C4-2B (cell line): Measurements from ENCODE around the gene SASH1.

Experiments used
- H3K27ac ChIP-seq: fragments of 450-650 bp; 2 replicates; pipeline ENCODE4 v1.5.1; 2017
- ZFX ChIP-seq: fragments of 450-650 bp; IDR thresholded peaks from 2 replicates; pipeline ENCODE4 v1.6.1; 2017
- TF ChIP-seq, protein P1 (sequence below): fragments of 450-650 bp; conservative IDR thresholded peaks from 2 replicates; pipeline ENCODE4 v1.5.1; 2017; ENCODE audit warnings: mild to moderate bottlenecking

Gene SASH1

DNA sequence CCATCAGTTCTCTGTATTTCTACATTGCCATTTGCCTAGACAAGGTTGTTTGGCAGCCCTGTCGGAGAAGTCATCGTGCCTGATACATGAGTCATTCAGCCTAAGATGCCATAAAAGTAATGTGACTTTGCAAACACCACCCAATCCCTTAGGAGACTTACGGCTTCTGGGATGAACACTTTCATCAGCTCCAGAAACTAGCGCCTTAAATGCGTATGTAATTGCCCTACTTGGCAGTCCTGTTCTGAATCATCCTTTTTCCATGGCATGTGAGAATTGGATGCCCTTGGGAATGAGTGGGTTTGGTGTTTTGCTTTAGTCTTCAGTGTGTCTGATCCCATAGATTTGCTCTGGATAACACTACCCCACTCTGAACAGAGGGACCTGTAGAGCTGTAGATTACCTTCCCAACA lies 158.5 kb downstream of the SASH1 start:
- TF ChIP-seq, protein P1, sequence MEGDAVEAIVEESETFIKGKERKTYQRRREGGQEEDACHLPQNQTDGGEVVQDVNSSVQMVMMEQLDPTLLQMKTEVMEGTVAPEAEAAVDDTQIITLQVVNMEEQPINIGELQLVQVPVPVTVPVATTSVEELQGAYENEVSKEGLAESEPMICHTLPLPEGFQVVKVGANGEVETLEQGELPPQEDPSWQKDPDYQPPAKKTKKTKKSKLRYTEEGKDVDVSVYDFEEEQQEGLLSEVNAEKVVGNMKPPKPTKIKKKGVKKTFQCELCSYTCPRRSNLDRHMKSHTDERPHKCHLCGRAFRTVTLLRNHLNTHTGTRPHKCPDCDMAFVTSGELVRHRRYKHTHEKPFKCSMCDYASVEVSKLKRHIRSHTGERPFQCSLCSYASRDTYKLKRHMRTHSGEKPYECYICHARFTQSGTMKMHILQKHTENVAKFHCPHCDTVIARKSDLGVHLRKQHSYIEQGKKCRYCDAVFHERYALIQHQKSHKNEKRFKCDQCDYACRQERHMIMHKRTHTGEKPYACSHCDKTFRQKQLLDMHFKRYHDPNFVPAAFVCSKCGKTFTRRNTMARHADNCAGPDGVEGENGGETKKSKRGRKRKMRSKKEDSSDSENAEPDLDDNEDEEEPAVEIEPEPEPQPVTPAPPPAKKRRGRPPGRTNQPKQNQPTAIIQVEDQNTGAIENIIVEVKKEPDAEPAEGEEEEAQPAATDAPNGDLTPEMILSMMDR: no peak
- no peak for TF ChIP-seq ZFX
- H3K27ac ChIP-seq: no peak overlapping the region

DNA sequence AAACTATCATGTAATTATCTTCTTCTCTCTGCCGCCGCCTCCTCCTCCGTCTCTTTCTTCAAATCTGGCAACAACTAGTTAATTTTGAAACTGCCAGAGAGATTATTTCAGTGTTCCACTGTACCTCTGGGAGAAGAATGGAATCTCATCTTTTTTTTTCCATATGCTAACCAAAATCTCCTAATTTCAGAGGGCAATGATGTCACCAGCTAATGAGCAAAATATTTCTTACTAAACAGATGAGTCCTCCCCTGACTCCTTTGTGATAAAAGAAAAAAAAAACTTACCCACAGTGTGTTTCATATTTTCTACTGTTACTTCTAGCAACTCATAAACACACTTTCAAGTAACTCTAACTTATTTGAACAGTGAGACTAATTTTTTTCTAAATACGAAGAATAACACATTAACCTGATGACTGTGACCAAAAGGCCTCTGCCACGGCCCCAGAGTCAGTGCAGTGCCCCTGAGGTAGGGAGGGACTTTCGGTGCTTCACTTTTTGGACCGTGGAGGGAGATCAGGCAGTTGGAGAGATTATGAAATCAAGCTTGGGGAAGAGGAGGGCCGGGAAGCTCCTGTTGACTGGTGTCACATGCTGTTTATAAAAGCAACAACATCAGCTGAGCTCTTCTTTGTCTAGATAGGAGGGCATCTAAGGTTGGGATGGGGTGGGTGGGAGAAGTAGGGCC lies 159.6 kb downstream of the SASH1 start:
- TF ChIP-seq ZFX: no peak
- TF ChIP-seq, protein P1: no peak
- no peak overlapping the region for H3K27ac ChIP-seq

DNA sequence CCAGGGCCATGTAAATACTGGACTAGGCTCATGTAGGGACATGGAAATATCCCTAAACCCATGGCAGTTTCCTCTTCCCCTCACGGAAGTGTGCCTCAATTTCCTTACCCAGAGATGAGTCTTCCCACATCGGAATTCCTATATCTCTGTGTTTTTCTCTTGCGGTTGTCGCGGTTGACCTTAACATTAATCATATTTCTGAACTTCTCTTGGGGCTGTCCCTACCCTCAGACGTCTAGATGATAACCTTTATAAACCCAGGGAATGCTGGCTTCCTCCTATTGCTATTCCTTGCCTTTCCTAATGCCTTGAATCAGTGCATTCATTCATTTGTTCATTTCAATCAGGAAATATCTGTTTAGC lies 160.1 kb downstream of the SASH1 start:
- TF ChIP-seq, protein P1: no peak
- TF ChIP-seq ZFX: no peak
- H3K27ac ChIP-seq: no peak overlapping the region

DNA sequence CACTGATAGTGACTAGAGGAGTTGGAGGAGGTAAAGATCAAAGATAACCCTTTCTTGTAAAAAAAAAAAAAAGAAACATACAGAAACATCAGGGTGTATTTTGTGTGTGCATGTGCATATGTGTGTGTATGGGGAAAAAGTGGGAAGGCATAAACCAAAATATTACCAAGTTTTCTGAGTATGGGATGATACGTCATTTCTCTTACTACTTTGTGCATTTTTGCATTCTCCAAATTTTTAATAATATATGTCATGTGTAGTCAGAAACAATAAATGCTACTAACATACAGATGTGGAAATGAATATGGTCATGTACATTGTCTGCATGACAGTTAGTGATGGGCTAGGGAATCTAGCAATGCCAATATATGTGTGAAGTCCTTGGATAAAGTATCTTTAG lies 161.1 kb downstream of the SASH1 start:
- H3K27ac ChIP-seq: no peak overlapping the region
- TF ChIP-seq, protein P1: no peak
- TF ChIP-seq ZFX: no peak

DNA sequence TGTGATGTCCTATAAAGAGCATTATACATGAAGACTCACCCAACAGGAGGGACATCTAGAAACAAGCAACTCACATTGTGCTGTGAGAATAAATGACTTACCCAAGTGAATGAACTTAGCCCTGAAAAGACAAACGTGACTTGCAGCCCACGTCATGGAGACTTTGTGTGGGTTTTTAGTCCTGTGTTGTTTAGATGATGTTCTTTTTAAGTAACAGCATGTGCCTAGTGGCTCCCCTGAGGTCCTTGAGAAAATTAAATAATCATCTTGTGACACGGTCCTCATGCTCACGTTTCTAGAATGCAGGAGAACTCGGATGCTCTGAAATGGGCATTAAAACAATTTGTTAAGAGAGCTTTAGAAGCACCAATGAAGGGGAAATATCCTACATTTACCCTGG lies 165.1 kb downstream of the SASH1 start:
- TF ChIP-seq ZFX: no peak
- TF ChIP-seq, protein P1: no peak
- H3K27ac ChIP-seq: no peak overlapping the region

DNA sequence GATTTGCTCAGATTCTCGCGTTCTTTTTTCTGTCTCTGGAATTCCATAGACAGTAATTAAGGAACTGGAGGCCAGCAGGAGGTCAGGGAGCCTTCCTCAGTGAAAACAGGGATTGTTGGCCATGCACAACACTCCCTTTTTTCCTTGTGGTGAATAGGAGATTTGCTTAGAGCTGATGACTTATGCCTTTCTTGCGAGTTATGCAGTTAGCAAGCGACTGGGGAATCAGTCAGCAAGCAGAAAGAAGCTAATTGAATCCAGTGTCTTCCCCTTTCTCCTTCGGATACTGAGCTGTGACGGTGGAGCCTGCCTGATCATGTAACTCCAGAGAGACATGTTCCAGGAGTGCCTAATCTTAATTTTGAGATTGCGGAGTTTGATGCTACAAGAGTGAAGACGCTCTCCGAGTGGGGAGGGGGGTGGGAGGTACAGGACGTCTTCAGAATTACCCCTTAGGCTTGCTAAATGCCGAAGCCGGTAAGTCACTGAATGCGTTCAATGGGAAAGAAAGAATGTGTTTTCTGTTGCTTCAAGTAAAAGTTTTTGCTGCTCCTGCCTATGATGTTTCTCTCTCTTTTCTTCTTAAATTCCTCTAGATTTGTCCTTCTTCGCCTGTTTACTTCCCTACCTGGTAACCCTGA lies 165.9 kb downstream of the SASH1 start:
- no peak for TF ChIP-seq ZFX
- TF ChIP-seq, protein P1: no peak
- H3K27ac ChIP-seq: no peak overlapping the region

DNA sequence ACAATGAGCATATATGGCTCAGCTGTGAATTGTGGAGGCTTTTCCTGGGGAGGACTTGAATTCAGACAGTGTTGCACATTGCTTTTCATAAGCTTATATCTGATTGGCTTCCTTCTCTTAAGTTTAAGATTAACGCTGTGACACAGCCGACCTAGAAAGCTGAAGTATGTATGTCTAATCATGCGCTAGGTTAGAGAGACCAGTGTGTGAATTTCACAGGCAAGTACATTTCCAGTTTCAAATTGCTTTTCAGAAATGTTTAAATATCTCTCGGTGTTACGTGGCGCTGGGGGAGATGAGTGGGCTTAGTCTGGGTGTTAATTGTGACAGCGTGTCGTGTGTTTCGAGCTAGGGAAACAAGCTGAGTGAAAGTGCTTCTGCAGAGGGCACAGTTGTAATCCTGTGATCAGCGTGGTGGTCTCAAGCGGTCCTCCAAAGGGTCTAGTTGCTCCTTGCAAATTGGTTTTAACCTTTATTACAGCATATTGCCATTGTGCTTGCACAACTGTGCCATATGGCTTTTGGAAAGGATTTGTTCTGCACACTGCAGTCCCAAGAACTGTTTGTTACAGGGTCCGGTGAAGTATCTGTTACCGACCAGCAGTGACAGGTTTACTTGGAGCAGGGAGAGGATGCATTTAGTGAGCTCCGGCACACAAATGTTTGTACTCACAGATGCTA lies 166.6 kb downstream of the SASH1 start:
- no peak overlapping the region for H3K27ac ChIP-seq
- TF ChIP-seq, protein P1: no peak
- TF ChIP-seq ZFX: no peak
